GM23248 (cell line): ENCODE data around the gene FHOD3.

Source experiments
- EZH2 ChIP-seq: fragments of 200-600 bp; sonication (generic); IDR thresholded peaks from 2 replicates; pipeline ENCODE4 v1.6.1; 2018; ENCODE audit warnings: antibody characterized with exemption, mild to moderate bottlenecking; ENCODE audit not compliant: insufficient read depth, poor library complexity, severe bottlenecking
- EZH2phosphoT487 ChIP-seq: fragments of 200-600 bp; sonication (generic); IDR thresholded peaks from 2 replicates; pipeline ENCODE4 v1.6.1; 2018; ENCODE audit warnings: antibody characterized with exemption, moderate library complexity, mild to moderate bottlenecking, low read depth; ENCODE audit not compliant: insufficient read depth

- no peak for TF ChIP-seq EZH2
- no peak for TF ChIP-seq EZH2phosphoT487
These were observed 237.9 kb downstream of the FHOD3 start for GRCh38 chr18:36535202-36535935.
